ENCODE data around the gene RAMACL. TPM values are rescaled to one million over a fixed set of nuclear protein-coding genes. Genes with fewer than 3 reads are reported as not detected.
A peak's percentile ranks its signal among the peaks of the same experiment; 100 is the strongest.

Gene RAMACL
- total RNA-seq, 1 experiment from 2014 or later, result 0.13 TPM

- TF ChIP-seq TCF7L2 (IDR thresholded peaks at IDR 0.05; ENCODE audit: low read depth, low read length), result no peak
- TF ChIP-seq SIN3A (IDR thresholded peaks at IDR 0.05; ENCODE audit: borderline replicate concordance, insufficient read depth, low read depth, low read length), result no peak
- no peak for TF ChIP-seq CTCF (IDR thresholded peaks at IDR 0.05)
- TF ChIP-seq REST (IDR thresholded peaks at IDR 0.05; ENCODE audit: insufficient read depth in 1 of 2, low read depth in 2 of 2, low read length in 1 of 2), result no peak
- TF ChIP-seq POLR2AphosphoS5 (IDR thresholded peaks at IDR 0.05; ENCODE audit: low read depth, low read length), result no peak
- POLR2A ChIA-PET, result no interaction called here
- DNase-seq (ENCODE audit: low read depth, low spot score), result no peak
- CTCF ChIA-PET, result no interaction called here
- H3K4me3 ChIP-seq (ENCODE audit: low read depth in 2 of 2, low read length in 2 of 2), result no peak overlapping the region
- H3K4me1 ChIP-seq (ENCODE audit: control insufficient read depth, insufficient read depth, low read length), result peaks cover 11% of the 10 kb centered on the region; the same call in 1 of the 2 replicates
- H3K27ac ChIP-seq (ENCODE audit: low read length), result no peak overlapping the region
- in situ Hi-C loops (cut with HindIII; ENCODE audit: low pct_unique_long_range_greater_than_20kb, low sequenced_read_pairs), result no loop called here
- H3K36me3 ChIP-seq (ENCODE audit: control insufficient read depth, insufficient read depth, low read length), result no peaks in the 10 kb centered on the region
- no TSS peak for BruUV-seq (replicated peaks)
- no peaks in the 10 kb centered on the region for H3K9me3 ChIP-seq (ENCODE audit: control insufficient read depth, insufficient read depth, low read depth, low read length)
- H3K27me3 ChIP-seq (ENCODE audit: control insufficient read depth, insufficient read depth, low read length), result no peaks in the 10 kb centered on the region; the same call in 1 of the 2 replicates
- intact Hi-C loops (cut with micrococcal nuclease; ENCODE audit: unreplicated experiment), result no loop called here
- no peak for ATAC-seq
Measured at GRCh38 chr6:166542580-166542912, 43.9 kb downstream of the RAMACL start.

GRCh38 chr6:166541876-166542579 is 44.5 kb downstream of the RAMACL start:
- CTCF ChIA-PET, result interaction anchor here (0.6 kb wide), 1 partner anchor 72 kb away, joined by 3 read pairs; no protein-coding TSS in a partner anchor
- no TSS peak for BruUV-seq (replicated peaks)
- POLR2A ChIA-PET, result no interaction called here
- H3K4me1 ChIP-seq (ENCODE audit: control insufficient read depth, insufficient read depth, low read length), result peaks cover 11% of the 10 kb centered on the region; the same call in 1 of the 2 replicates
- H3K36me3 ChIP-seq (ENCODE audit: control insufficient read depth, insufficient read depth, low read length), result no peaks in the 10 kb centered on the region
- intact Hi-C loops (cut with micrococcal nuclease; ENCODE audit: unreplicated experiment) (no loop called here), in situ Hi-C loops (cut with HindIII; ENCODE audit: low pct_unique_long_range_greater_than_20kb, low sequenced_read_pairs) (no loop called here)
- H3K27ac ChIP-seq (ENCODE audit: low read length), result no peak overlapping the region
- TF ChIP-seq CTCF (IDR thresholded peaks at IDR 0.05) (no peak), REST (IDR thresholded peaks at IDR 0.05; ENCODE audit: insufficient read depth in 1 of 2, low read depth in 2 of 2, low read length in 1 of 2) (no peak), SIN3A (IDR thresholded peaks at IDR 0.05; ENCODE audit: borderline replicate concordance, insufficient read depth, low read depth, low read length) (no peak), TCF7L2 (IDR thresholded peaks at IDR 0.05; ENCODE audit: low read depth, low read length) (no peak), POLR2AphosphoS5 (IDR thresholded peaks at IDR 0.05; ENCODE audit: low read depth, low read length) (no peak)
- peak overlapping the region in 1 of 2 experiments; percentile 26; a peak in 1 of 4 replicates for H3K4me3 ChIP-seq (ENCODE audit: low read depth in 2 of 2, low read length in 2 of 2)
- no peaks in the 10 kb centered on the region; the same call in 1 of the 2 replicates for H3K27me3 ChIP-seq (ENCODE audit: control insufficient read depth, insufficient read depth, low read length)
- DNase-seq (ENCODE audit: low read depth, low spot score), result no peak
- no peaks in the 10 kb centered on the region for H3K9me3 ChIP-seq (ENCODE audit: control insufficient read depth, insufficient read depth, low read depth, low read length)
- no peak for ATAC-seq
